Glutamatergic neuron (in vitro differentiated cells): ENCODE results near the gene ZDHHC3. TPM values are rescaled to one million over a fixed set of nuclear protein-coding genes. Genes with fewer than 3 reads are reported as not detected.

Source experiments
- DNase-seq: peaks from one replicate; pipeline ENCODE4 v3.0.0; 2022
- H3K27ac Mint-ChIP-seq: one replicate; pipeline ENCODE4 v1.8.0; 2020; ENCODE audit warnings: mild to moderate bottlenecking, mixed read lengths, inconsistent platforms; ENCODE audit not compliant: unreplicated experiment
- H3K27me3 Mint-ChIP-seq: one replicate; pipeline ENCODE4 v1.8.0; 2020; ENCODE audit warnings: mild to moderate bottlenecking, moderate library complexity, mixed read lengths, inconsistent platforms; ENCODE audit not compliant: unreplicated experiment
- H3K36me3 Mint-ChIP-seq: one replicate; pipeline ENCODE4 v1.8.0; 2020; ENCODE audit warnings: mild to moderate bottlenecking, mixed read lengths, inconsistent platforms; ENCODE audit not compliant: unreplicated experiment
- H3K4me1 Mint-ChIP-seq: one replicate; pipeline ENCODE4 v1.8.0; 2020; ENCODE audit warnings: mild to moderate bottlenecking, low read depth, mixed read lengths, inconsistent platforms; ENCODE audit not compliant: unreplicated experiment
- H3K4me3 Mint-ChIP-seq: one replicate; pipeline ENCODE4 v1.8.0; 2020; ENCODE audit warnings: mild to moderate bottlenecking, mixed read lengths, inconsistent platforms; ENCODE audit not compliant: unreplicated experiment
- H3K9me3 Mint-ChIP-seq: one replicate; pipeline ENCODE4 v1.8.0; 2020; ENCODE audit warnings: mild to moderate bottlenecking, moderate library complexity, mixed read lengths, inconsistent platforms; ENCODE audit not compliant: unreplicated experiment
- total RNA-seq: library from RNA; stranded (reverse); fragmentation: NEBNext Ultra II Directional; extraction: Animal tissue kit (Norgen Biotek cat#: 25700); gene quantifications from one replicate; pipeline ENCODE4 v1.2.1, GENCODE V29; 2021; ENCODE audit not compliant: unreplicated experiment
- TF ChIP-seq, protein P1 (sequence below): fragments of 200-600 bp; sonication (generic); IDR thresholded peaks from one replicate; pipeline ENCODE4 v1.5.0; 2021; ENCODE audit not compliant: partially characterized antibody, unreplicated experiment

Gene ZDHHC3
- total RNA-seq, 1 donor from 2014 or later, result 52.4 TPM

DNA sequence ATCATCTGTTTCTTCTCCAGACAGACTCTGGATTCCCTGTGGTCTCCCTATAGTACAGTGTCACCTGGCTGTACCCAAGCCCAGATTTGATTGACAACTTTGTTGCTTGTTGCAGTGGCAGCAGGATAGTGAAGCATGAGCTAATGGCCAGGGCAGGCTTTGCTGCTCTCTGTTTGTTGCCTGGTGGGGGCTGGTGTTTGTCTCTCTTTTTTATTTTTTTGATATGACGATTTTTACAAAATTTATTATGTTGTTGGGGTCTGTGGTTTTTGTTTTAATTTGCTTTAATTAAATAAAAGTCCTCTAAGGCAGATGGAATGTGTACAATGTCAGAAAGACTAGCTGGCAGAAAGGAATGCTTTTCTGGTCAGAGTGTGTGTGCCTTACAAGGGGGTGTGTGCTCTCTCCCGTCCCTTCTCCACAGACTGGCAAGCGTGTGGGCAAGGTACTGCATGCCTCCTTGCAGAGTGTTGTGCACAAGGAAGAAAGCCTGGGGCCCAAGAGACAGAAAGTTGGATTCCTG lies 34.9 kb upstream of the ZDHHC3 start:
- H3K27ac Mint-ChIP-seq, result no peak overlapping the region
- TF ChIP-seq, protein P1, sequence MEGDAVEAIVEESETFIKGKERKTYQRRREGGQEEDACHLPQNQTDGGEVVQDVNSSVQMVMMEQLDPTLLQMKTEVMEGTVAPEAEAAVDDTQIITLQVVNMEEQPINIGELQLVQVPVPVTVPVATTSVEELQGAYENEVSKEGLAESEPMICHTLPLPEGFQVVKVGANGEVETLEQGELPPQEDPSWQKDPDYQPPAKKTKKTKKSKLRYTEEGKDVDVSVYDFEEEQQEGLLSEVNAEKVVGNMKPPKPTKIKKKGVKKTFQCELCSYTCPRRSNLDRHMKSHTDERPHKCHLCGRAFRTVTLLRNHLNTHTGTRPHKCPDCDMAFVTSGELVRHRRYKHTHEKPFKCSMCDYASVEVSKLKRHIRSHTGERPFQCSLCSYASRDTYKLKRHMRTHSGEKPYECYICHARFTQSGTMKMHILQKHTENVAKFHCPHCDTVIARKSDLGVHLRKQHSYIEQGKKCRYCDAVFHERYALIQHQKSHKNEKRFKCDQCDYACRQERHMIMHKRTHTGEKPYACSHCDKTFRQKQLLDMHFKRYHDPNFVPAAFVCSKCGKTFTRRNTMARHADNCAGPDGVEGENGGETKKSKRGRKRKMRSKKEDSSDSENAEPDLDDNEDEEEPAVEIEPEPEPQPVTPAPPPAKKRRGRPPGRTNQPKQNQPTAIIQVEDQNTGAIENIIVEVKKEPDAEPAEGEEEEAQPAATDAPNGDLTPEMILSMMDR, result no peak
- H3K4me3 Mint-ChIP-seq, result no peak overlapping the region
- DNase-seq, result no peak
- H3K4me1 Mint-ChIP-seq, result peaks cover 10% of the 10 kb centered on the region
- H3K9me3 Mint-ChIP-seq, result no peaks in the 10 kb centered on the region
- H3K36me3 Mint-ChIP-seq, result peaks cover 4% of the 10 kb centered on the region
- no peaks in the 10 kb centered on the region for H3K27me3 Mint-ChIP-seq

DNA sequence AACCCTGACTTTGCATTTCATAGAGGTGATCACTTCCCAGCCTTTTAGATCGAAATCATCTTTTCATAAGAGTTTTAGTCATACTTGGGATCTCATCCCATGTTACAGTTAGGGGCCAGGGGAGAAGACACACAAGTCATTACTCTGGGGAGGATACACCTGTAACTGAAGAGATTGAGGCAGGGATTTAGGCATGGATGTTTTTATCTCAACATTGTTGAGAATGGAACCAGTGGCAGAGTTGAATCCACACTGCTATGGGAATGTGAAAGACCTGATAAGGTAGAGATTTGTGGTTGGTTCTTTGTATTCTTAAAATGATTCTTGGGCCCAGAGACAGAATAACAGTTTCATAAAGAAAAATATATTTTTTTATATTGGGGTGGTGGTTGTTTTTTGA lies 33.9 kb upstream of the ZDHHC3 start:
- DNase-seq, result no peak
- Mint-ChIP-seq H3K4me1 (peaks cover 10% of the 10 kb centered on the region), H3K27ac (no peak overlapping the region), H3K27me3 (no peaks in the 10 kb centered on the region), H3K4me3 (no peak overlapping the region), H3K9me3 (no peaks in the 10 kb centered on the region), H3K36me3 (peaks cover 13% of the 10 kb centered on the region)
- TF ChIP-seq, protein P1, result no peak

GRCh38 chr3:45008117-45008516 lies 32.1 kb upstream of the ZDHHC3 start:
- H3K4me1 Mint-ChIP-seq, result peaks cover 10% of the 10 kb centered on the region
- no peak overlapping the region for H3K4me3 Mint-ChIP-seq
- TF ChIP-seq, protein P1, result no peak
- DNase-seq, result no peak
- H3K27me3 Mint-ChIP-seq, result no peaks in the 10 kb centered on the region
- no peak overlapping the region for H3K27ac Mint-ChIP-seq
- H3K9me3 Mint-ChIP-seq, result no peaks in the 10 kb centered on the region
- H3K36me3 Mint-ChIP-seq, result peaks cover 23% of the 10 kb centered on the region

DNA sequence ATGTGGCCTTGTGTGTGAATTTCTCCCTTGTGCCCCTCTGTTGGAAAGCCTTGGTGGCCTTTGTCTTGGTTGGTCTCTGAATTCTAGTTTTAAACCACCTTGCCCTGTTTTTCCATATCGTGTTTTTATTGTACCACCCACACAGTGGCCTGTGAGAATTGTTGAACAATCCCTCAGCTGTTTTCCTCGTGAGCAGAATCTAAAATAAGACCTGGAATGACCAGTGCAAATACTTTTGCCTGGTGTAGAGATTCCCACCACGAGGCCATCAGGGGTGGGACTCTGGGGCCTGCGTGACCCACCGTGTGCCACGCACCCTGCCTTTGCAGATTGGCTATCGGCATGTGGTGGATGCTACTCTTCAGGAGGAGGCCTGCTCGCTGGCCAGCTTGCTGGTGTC lies 31.1 kb upstream of the ZDHHC3 start:
- Mint-ChIP-seq H3K4me3 (no peak overlapping the region), H3K27me3 (no peaks in the 10 kb centered on the region), H3K9me3 (no peaks in the 10 kb centered on the region), H3K36me3 (peaks cover 23% of the 10 kb centered on the region), H3K27ac (no peak overlapping the region), H3K4me1 (peaks cover 8% of the 10 kb centered on the region)
- DNase-seq, result no peak
- TF ChIP-seq, protein P1, result no peak

DNA sequence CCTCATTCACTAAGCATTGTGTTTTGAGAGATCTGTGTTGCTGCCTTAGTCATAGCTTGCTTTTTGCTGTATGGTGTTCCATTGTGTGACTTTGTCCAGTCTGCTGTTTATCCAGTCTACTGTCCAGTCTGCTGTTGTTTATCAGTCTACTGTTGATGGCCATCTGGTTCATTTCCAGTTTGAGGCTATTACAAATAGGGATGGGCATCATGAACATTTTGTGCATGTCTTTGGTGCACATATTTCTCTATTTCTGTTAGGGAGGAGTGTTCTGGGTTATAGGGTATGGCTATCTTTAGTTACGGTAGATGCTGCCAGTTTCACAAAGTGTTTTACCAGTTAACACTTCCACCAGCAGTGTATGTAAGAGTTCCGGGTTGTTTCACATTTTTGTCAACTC lies 27.9 kb upstream of the ZDHHC3 start:
- H3K4me1 Mint-ChIP-seq, result no peaks in the 10 kb centered on the region
- TF ChIP-seq, protein P1, result no peak
- no peaks in the 10 kb centered on the region for H3K9me3 Mint-ChIP-seq
- no peaks in the 10 kb centered on the region for H3K27me3 Mint-ChIP-seq
- no peak for DNase-seq
- H3K27ac Mint-ChIP-seq, result no peak overlapping the region
- H3K36me3 Mint-ChIP-seq, result peaks cover 23% of the 10 kb centered on the region
- no peak overlapping the region for H3K4me3 Mint-ChIP-seq
